MCF 10A (cell line): ENCODE measurements around the gene PTRH1. TPM values are rescaled to one million over a fixed set of nuclear protein-coding genes. Genes with fewer than 3 reads are reported as not detected.

ENCODE experiments used
- BruUV-seq: library from RNA; stranded (reverse); fragments of 400-500 nt; replicated peaks from 2 replicates; lab custom pipeline; 2021; lab: Mats Ljungman, UMichigan
- CTCF ChIA-PET: fragments of 300-600 bp; sonication (Branson Sonifier 250); formaldehyde crosslinking; extraction: SDS; loops from one replicate; lab custom pipeline; 2021; ENCODE audit warnings: antibody characterized with exemption, inconsistent platforms; lab: Yijun Ruan, JAX
- POLR2A ChIA-PET: fragments of 300-600, 350-650 bp; sonication (Branson Sonifier 250); formaldehyde crosslinking; extraction: SDS; loops from one replicate; lab custom pipeline; 2020; ENCODE audit warnings: antibody characterized with exemption, inconsistent platforms; lab: Yijun Ruan, JAX
- DNase-seq: peaks from one replicate; pipeline ENCODE4 v3.0.0-alpha.2; 2018; ENCODE audit not compliant: unreplicated experiment
- H3K27ac Mint-ChIP-seq: one replicate; pipeline ENCODE4 v1.8.0; 2022; ENCODE audit warnings: mild to moderate bottlenecking, low read depth, mixed read lengths; ENCODE audit not compliant: unreplicated experiment
- H3K27me3 Mint-ChIP-seq: one replicate; pipeline ENCODE4 v1.8.0; 2022; ENCODE audit warnings: mixed read lengths; ENCODE audit not compliant: insufficient read depth, unreplicated experiment
- H3K36me3 Mint-ChIP-seq: one replicate; pipeline ENCODE4 v1.8.0; 2022; ENCODE audit warnings: mild to moderate bottlenecking, moderate library complexity, mixed read lengths; ENCODE audit not compliant: insufficient read depth, unreplicated experiment
- H3K4me1 Mint-ChIP-seq: one replicate; pipeline ENCODE4 v1.8.0; 2022; ENCODE audit warnings: mixed read lengths; ENCODE audit not compliant: insufficient read depth, unreplicated experiment
- H3K4me3 Mint-ChIP-seq: one replicate; pipeline ENCODE4 v1.8.0; 2022; ENCODE audit warnings: mild to moderate bottlenecking, moderate library complexity, mixed read lengths; ENCODE audit not compliant: unreplicated experiment
- H3K9me3 Mint-ChIP-seq: one replicate; pipeline ENCODE4 v1.8.0; 2022; ENCODE audit warnings: mixed read lengths; ENCODE audit not compliant: unreplicated experiment
- intact Hi-C: fragments of 100-400 bp; cut with micrococcal nuclease; formaldehyde crosslinking; loops from 2 replicates; pipeline ENCODE4 v1.14.1; 2022
- total RNA-seq: library from RNA; stranded (reverse); gene quantifications from 2 replicates; pipeline ENCODE4 v1.2.3, GENCODE V29; 2022
- TF ChIP-seq, protein P1 (sequence below): fragments of 200-600 bp; IDR thresholded peaks from one replicate; pipeline ENCODE4 v1.8.0; 2022; ENCODE audit warnings: antibody characterized with exemption, mild to moderate bottlenecking; ENCODE audit not compliant: unreplicated experiment

Gene PTRH1
- total RNA-seq, 1 experiment from 2014 or later, result 35.2 TPM

DNA sequence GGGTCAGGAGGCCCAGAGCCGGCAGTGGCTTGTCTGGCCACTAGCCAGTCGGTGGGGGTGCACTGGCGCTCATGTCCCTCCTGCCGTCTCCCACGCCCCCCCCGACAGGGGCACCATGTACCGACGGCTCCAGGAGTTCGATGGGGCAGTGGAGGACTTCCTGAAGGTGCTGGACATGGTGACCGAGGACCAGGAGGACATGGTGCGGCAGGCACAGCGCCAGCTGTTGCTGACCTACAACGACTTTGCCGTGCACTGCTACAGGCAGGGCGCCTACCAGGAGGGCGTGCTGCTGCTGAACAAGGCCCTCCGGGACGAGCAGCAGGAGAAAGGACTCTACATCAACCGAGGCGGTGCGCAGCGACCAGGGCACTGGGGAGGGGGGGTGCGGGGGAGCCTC lies 8.5 kb upstream of the PTRH1 start:
- Mint-ChIP-seq H3K4me3 (no peak overlapping the region), H3K4me1 (peaks cover 27% of the 10 kb centered on the region), H3K36me3 (no peaks in the 10 kb centered on the region), H3K9me3 (no peaks in the 10 kb centered on the region), H3K27me3 (no peaks in the 10 kb centered on the region), H3K27ac (no peak overlapping the region)
- CTCF ChIA-PET, result interaction anchor here (0.6 to 3.3 kb wide), 3 partner anchors 11 to 135 kb away, joined by 6 to 12 read pairs (median 7); partner anchors contain the start of gene TOR2A
- DNase-seq, result no peak
- intact Hi-C loops, result loop anchor here (5.0 kb wide), 1 partner anchor 112 kb away; the partner anchor contains the start of gene STXBP1
- POLR2A ChIA-PET, result interaction anchor here (0.6 kb wide), 1 partner anchor 231 kb away, joined by 4 read pairs; no protein-coding TSS in a partner anchor
- TF ChIP-seq, protein P1, sequence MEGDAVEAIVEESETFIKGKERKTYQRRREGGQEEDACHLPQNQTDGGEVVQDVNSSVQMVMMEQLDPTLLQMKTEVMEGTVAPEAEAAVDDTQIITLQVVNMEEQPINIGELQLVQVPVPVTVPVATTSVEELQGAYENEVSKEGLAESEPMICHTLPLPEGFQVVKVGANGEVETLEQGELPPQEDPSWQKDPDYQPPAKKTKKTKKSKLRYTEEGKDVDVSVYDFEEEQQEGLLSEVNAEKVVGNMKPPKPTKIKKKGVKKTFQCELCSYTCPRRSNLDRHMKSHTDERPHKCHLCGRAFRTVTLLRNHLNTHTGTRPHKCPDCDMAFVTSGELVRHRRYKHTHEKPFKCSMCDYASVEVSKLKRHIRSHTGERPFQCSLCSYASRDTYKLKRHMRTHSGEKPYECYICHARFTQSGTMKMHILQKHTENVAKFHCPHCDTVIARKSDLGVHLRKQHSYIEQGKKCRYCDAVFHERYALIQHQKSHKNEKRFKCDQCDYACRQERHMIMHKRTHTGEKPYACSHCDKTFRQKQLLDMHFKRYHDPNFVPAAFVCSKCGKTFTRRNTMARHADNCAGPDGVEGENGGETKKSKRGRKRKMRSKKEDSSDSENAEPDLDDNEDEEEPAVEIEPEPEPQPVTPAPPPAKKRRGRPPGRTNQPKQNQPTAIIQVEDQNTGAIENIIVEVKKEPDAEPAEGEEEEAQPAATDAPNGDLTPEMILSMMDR, result no peak
- BruUV-seq, result no TSS peak

DNA sequence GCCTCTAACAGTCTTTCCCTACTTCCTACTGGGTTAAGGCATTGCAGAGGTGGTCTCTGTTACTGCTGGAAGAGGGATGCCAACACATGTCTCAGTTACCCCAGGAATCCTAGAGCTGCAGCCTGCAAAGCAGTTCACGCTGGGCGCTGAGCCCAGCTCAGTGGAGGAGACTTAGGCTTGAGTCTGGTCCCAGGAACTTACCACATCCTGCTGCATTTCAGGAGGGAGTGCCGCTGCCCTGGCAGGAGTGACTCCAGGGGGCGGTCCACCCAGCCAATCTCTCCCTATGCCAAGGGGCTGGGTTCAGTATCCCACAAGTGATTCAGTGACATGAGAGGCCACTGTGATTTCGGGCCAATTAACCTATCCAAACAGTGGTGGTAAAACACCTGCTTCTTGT lies 8.0 kb upstream of the PTRH1 start:
- ChIA-PET POLR2A (interaction anchor here (0.6 kb wide), 1 partner anchor 232 kb away, joined by 4 read pairs; no protein-coding TSS in a partner anchor), CTCF (interaction anchor here (1.0 to 1.1 kb wide), 2 partner anchors 9 to 12 kb away, joined by 3 to 7 read pairs; partner anchors contain the start of gene TOR2A)
- intact Hi-C loops, result loop anchor here (5.0 kb wide), 1 partner anchor 111 kb away; the partner anchor contains the start of gene STXBP1
- Mint-ChIP-seq H3K27me3 (no peaks in the 10 kb centered on the region), H3K4me3 (no peak overlapping the region), H3K27ac (no peak overlapping the region), H3K9me3 (no peaks in the 10 kb centered on the region), H3K36me3 (no peaks in the 10 kb centered on the region), H3K4me1 (peaks cover 27% of the 10 kb centered on the region)
- DNase-seq, result peak; percentile 75
- BruUV-seq, result no TSS peak
- TF ChIP-seq, protein P1, result no peak

DNA sequence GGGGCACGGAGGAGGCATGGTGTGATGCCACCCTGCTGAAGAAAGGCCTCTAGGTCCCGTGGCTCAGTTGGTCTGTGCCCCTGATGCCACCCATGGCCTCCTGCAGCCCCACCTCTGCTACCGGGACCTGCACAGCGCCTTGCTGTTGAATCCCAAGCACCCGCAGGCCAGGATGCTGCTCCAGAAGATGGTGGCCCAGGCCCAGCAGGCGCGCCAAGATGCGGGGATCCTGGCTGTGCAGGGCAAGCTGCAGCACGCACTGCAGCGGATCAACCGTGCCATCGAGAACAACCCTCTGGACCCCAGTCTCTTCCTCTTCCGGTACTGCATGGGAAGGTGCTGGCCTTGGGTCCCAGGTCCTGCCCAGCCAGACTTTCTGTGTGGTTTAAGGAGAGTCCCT lies 7.5 kb upstream of the PTRH1 start:
- intact Hi-C loops, result loop anchor here (5.0 kb wide), 1 partner anchor 111 kb away; the partner anchor contains the start of gene STXBP1
- TF ChIP-seq, protein P1, result no peak
- no TSS peak for BruUV-seq
- no peak for DNase-seq
- ChIA-PET CTCF (interaction anchor here (1.0 to 1.1 kb wide), 2 partner anchors 10 to 12 kb away, joined by 3 to 7 read pairs; partner anchors contain the start of gene TOR2A), POLR2A (no interaction called here)
- no peaks in the 10 kb centered on the region for H3K36me3 Mint-ChIP-seq
- no peaks in the 10 kb centered on the region for H3K9me3 Mint-ChIP-seq
- H3K27ac Mint-ChIP-seq, result no peak overlapping the region
- H3K4me3 Mint-ChIP-seq, result no peak overlapping the region
- H3K4me1 Mint-ChIP-seq, result peaks cover 27% of the 10 kb centered on the region
- no peaks in the 10 kb centered on the region for H3K27me3 Mint-ChIP-seq

DNA sequence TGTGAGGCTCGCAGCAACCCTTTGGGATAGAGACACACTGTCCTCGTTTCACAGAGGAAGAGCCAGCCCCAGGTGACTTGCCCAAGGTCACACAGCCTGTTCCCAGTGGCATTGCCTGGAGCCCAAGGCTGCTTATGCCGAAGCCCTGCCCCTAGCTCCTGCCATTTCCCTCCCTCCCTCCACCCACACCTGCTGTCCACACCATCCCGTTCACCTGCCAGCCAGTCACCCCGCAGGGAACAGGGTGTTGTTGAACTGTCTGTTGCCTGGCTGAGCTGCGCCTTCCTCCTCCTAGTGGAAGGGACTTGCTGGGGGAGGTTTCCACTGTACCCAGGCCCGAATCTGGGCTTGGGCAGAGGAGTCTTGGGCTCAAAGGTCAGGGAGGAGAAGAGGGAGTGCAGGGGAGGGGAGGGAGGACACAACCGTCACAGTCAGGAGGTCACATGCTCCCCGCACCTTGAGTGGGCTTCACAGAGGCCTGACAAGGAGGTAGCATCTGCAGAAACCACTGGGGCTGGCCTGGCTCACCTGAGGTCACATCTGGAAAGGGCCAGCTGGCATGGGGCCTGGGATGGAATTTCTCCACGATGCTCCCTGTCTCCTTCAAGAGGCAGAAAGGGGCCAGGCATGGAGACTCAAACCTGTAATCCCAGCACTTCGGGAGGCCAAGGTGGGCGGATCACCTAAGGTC lies 6.7 kb upstream of the PTRH1 start:
- H3K4me1 Mint-ChIP-seq, result peaks cover 27% of the 10 kb centered on the region

More for the DNA sequence above, 6.7 kb upstream of the PTRH1 start:
- DNase-seq, result no peak
- ChIA-PET CTCF (interaction anchor here (0.6 to 1.5 kb wide), 5 partner anchors 12 to 199 kb away, joined by 3 to 8 read pairs (median 4); partner anchors contain the start of genes CDK9 and TOR2A), POLR2A (no interaction called here)
- H3K36me3 Mint-ChIP-seq, result no peaks in the 10 kb centered on the region
- TF ChIP-seq, protein P1, result no peak
- BruUV-seq, result no TSS peak
- intact Hi-C loops, result loop anchor here (5.0 kb wide), 1 partner anchor 110 kb away; the partner anchor contains the start of gene STXBP1
- H3K4me3 Mint-ChIP-seq, result no peak overlapping the region
- H3K9me3 Mint-ChIP-seq, result no peaks in the 10 kb centered on the region
- H3K27me3 Mint-ChIP-seq, result no peaks in the 10 kb centered on the region
- no peak overlapping the region for H3K27ac Mint-ChIP-seq
